ENCODE results near the gene SFT2D1.
A peak's percentile ranks its signal among the peaks of the same experiment; 100 is the strongest.
"Not testable (repeated sequence)": the region's sequence is repeated elsewhere in the genome, so short reads cannot be mapped to it uniquely, and the experiment has no call there.

SFT2D1 gene

GRCh38 chr6:166361077-166361429 lies 18.7 kb upstream of the SFT2D1 start:
- no peak for DNase-seq

DNA sequence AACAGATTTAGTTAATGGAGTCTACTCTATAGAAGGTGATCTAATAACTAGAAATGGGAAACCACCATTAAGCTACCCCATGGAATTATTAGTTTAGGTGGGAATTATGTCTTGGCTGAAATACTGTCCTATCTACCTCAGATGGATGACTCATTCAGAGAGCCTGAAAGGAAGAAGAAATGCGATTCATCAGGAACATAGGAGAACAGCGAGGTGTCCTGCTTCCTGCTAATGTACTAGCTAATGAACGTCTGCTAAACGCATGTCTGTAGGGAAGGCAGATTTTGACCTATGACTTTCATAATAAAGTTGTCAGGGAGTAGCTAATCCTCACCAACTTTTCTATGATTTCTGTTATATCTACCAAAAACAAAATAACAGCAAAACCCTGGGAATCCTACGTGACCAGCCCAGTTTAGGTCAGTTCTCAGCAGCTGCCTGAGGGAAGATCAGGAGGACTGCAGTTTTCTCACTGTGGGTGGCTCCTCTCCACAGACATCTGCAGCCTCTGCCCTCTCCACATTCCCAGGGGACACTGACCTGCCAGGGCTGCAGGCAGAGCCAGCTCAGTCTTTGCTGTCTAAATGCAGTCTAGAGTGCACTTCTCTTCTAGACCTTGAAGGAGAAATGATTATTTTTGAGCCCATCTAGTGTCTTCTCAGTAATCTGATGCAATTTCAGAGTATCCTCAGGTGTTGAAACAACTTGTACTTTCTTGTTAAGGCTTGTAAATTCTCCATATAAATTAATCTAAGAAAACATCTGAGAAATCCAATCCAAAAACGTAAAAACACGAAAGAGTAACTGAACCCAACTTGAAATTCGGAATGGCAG lies 18.1 kb upstream of the SFT2D1 start:
- DNase-seq, result no peak

DNA sequence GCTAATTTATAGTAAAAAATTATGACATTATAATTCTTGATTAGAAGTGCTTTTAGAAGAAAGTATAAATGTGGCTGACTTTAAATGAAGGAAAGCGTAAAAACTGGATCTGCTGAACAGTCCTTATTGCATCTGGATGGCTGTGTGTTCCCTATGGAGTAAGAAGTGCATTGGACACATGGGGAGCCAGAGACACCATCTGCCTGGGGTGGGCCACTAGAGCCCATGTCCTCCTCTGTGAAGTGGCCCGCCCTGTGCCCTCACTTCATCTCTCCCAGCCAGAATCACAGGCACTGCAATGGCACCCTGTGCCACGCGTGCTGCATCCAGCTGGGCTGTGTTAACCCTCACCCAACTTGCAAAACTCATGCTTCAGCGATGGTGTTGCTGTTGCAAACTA lies 13.2 kb upstream of the SFT2D1 start:
- DNase-seq, result no peak

DNA sequence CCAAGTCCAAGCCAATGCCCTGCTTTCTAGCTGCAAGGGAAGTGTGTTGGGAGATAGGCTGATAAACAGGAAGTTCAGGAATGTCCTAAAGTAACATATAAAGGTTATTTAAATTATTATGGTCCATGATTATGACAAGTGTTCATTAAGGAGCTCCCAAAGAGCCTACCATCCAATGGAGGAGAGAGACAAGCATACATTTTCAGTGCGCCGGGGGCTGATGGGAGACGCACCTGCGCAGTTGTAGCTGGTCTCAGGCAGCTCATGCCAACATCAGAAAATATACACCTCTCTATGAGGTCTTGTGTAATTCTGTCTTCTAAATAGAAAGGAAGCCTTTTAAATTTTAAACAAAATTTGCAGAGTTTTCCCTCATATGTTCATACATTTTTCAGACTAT lies 12.6 kb upstream of the SFT2D1 start:
- DNase-seq, result no peak

DNA sequence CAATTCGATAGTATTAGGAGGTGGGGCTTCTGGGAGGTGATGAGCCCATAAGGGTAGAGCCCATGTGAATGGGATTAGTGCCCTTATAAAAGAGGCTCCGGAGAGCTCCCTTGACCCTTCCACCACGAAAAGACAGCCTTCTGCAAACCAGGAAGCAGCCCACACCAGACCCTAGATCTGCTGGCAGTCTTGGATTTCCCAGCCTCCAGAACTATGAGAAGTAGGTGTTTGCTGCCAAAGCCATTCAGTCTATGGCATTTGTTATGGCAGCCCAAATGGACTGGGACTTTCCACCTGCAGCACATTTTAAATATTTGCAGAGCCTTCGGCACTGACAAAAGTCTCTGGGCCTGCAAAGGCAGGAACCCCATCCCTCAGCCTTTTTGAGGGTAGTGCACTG lies 11.8 kb upstream of the SFT2D1 start:
- no peak for DNase-seq

DNA sequence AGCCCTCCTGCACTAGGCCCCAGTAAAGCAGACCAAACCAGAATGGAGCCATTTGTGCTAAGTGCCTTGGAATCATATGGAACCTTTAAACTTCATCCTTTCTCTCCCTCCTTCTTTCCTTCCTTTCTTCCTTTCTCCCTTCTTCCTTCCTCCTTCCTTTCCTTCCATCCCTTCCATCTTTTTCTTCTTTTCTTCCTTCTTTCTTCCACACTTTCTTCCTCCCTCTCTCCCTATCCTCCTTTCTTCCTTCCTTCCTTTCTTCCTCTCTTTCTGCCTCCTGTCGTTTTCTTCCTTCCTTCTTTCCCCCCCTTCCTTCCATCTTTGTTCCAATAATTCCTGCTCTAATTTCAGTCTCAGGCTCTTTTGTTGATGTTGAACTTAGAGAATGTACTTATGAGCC lies 11.2 kb upstream of the SFT2D1 start:
- no peak for DNase-seq

- DNase-seq, result no peak
Measured at GRCh38 chr6:166352923-166353322, 10.6 kb upstream of the SFT2D1 start.

GRCh38 chr6:166351715-166352285 lies 9.5 kb upstream of the SFT2D1 start:
- peak; percentile 45 for DNase-seq

DNA sequence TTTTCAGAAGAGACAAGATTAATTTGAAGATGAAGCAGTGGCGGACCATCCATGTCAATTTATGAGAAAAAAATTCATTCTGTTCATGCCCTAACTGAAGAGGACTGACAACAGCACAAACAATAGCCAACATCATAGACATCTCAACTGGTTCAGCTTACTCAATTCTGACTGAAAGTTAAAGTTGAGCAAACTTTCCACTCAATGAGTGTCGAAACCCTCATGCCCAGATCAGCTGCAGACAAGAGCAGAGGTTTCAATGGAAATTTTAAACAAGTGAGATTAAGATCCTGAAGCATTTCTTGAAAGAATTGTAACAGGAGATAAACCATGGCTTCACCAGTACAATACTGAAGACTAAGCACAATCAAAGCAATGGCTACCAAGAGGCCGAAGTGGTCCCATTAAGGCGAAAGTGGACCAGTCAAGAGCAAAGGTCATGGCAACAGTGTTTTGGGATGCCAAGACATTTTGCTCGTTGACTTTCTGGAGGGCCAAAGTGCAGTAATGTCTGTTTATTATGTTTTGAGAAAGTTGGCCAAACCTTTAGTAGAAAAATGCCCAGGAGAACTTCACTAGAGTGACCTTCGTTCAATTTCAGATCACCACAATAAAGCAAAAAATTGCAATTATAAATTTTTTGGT lies 6.1 kb upstream of the SFT2D1 start:
- DNase-seq, result no peak

DNA sequence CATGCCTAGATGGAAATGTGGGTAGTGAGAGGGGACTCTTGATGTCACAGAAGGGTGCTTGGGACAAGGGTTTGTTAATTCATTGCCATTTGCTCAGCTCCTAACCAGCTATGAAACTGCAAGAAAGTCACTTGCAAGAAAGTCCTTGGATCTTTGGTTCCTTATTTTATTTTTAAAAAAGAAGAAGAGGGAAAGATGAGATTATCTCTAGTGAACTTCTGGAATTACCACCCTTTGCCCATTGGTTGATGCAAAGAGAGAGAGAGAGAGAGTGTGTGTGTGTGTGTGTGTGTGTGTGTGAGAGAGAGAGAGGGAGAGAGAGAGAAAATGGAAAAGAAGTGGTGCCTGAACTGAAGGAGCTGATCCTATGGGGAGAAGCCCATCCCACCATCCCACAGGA lies 4.6 kb upstream of the SFT2D1 start:
- no peak for DNase-seq

- no peak for DNase-seq
Measured at GRCh38 chr6:166346449-166346848, 4.1 kb upstream of the SFT2D1 start.

DNA sequence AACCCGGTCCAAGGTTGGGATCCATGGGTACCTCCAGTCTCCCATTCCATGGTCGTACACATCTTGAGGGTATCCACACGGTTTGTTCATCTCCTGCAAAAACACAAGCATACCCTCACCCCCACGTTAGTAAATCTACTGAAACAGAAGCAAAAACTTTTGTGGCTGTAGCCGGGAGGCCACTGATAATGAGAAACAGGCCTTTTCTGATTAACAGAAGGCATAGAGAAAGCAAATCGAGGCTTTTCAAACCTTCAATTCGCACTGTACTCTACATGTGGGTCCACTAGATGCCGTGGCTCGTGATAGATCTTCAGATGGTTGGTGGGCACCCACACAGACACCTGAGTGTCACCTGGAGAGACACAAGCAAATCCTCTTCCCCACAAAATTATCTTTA lies 3.3 kb upstream of the SFT2D1 start:
- not testable (repeated sequence) for DNase-seq

DNA sequence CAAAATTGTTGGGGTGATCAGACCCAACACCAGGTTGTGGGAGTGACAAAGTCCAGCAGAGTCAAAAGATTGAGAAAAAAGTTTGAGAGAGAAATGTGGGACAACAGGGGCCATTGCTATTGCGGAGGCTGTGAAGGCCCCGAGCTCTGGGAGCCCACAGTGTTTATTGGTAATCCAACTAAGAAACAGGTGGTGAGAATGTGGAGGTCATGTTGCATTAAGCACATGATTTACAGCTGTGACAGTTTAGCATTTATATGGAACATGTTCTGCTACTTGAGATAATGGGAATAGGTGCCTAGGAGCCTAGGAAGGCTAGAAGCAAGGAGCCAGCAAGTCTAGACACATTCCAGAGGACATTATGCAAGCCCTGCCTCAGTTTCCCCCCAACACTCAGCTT lies 2.6 kb upstream of the SFT2D1 start:
- not testable (repeated sequence) for DNase-seq

DNA sequence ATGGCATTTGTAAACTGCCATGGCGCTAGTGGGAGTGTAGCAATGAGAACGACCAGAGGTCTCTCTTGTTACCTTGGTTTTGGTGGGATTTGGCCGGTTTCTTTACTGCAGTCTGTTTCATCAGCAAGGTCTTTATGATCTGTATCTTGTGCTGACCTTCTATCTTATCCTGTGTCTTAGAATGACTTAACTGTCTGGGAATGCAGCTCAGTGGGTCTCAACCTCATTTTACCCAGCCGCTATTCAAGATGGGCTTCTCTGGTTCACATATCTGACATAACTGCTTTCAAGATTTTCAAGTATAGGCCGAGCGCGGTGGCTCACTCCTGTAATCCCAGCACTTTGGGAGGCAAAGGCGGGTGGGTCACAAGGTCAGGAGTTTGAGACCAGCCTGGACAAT lies 1.9 kb upstream of the SFT2D1 start:
- no peak for DNase-seq

- no peak for DNase-seq
Measured at GRCh38 chr6:166343150-166343487, 774 bp upstream of the SFT2D1 start.

DNA sequence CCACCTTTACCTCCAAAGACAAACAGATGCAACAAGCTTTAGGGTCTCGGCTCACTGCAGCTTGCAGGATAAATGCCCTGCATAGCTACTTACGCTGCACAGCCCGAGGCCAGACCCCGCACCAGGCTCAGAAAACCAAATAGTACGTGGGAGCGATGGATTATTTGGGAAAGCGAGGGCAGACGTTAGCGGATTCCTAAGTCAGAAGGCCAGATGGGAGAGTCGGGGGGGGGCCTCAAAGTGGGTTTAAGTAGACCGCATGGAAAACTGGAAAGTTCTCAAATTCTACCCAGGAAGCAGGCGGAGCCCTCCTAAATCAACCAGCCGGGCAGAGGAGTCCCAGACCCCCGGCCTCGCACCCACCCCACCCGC lies 382 bp downstream of the SFT2D1 start:
- DNase-seq, result no peak

GRCh38 chr6:166341464-166341863 lies 881 bp downstream of the SFT2D1 start:
- DNase-seq, result no peak

- DNase-seq, result no peak
Measured at GRCh38 chr6:166338854-166339253, 3.5 kb downstream of the SFT2D1 start.

GRCh38 chr6:166336847-166337246 lies 5.5 kb downstream of the SFT2D1 start:
- no peak for DNase-seq

DNA sequence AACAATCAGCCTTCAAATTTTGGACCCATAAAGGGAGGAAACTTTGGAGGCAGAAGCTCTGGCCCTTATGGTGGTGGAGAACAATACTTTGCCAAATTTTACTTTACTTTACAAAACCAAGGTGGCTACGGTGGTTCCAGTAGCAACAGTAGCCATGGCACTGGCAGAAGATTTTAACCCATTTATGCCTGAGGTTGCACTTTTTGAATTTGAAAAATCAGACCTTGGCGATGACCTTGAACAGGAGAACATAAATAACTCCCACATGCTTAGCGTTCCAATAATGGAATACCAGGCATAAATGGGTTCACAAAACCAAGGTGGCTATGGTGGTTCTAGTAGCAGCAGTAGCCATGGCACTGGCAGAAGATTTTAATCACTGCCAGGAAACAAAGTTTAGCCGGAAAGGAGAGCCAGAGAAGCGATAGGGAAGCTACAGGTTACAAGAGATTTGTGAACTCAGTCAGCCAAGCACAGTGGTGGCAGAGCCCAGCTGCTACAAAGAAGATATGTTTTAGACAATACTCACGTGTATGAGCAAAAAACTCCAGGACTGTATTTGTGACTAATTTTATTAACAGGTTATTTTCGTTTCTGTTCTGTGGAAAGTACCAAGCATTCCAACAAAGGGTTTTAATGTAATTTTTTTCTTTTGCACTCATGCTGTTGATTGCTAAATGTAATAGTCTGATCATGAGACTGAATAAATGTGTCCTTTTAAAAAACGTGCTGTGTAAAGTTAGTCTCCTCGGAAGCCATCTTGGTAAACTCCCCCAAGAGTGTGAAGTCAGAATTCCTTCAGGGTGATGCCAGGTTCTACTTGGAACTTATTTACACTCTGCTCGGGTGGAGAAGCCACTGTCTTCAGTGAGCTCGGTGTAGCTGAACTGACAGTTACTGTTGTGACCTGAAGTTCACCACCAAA lies 6.7 kb downstream of the SFT2D1 start:
- DNase-seq, result no peak

GRCh38 chr6:166334878-166335277 lies 7.5 kb downstream of the SFT2D1 start:
- DNase-seq, result no peak

DNA sequence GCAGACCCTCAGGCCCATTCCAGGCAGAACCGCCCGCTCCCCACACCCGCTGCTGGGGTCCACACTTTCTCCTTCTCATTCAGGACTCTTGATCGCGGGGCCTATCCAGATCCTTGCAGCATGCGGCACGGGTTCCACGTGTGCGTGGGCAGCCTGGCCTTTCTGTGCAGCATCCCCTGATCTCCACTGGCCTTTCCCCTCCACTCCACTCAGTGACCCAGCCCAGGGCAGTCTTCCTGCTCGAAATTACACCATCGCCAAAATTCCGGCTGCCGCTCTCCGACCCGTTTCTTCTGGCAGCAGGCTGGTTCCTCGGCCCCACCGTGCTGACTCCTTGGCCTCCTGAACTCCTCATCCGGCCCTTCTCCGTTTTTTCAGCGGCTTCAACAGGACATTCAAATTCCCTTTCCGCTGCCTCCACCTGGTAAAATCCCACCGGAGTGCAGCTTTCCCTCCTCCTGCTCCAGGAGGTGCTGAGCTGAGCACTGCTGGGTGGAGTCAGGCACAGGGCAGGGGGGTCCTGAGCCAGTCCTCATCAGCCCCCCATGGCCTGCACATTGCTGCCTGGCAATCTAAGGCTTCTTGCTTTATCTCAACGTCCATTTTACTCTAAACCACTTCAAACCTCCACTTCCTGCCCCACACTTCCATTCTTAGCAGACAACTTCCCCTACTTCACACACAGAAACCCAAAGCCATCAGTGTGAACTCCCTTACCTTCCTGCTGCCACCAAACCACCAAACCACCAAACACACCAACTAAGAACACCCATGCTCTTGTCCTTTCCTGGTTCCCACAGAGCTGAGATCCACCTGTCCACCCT lies 9.0 kb downstream of the SFT2D1 start:
- no peak for DNase-seq

All from NCI-H345 (cell line).